ENCODE results near the gene ASIC1.
"Not testable (repeated sequence)": the region's sequence is repeated elsewhere in the genome, so short reads cannot be mapped to it uniquely, and the experiment has no call there.

The ASIC1 gene

GRCh38 chr12:50057000-50057841 lies at the start of gene ASIC1:
Gene ASIC1 (plus strand): TSS chr12:50057596. CDS start chr12:50058767, 1,171 bp downstream.
- DNase-seq (ENCODE audit: low read depth): peak; percentile 27

GRCh38 chr12:50013361-50014147 lies 43.8 kb upstream of the ASIC1 start:
- no peak for DNase-seq (ENCODE audit: low read depth)

GRCh38 chr12:50014342-50014741 lies 43.1 kb upstream of the ASIC1 start:
- DNase-seq (ENCODE audit: low read depth): no peak

DNA sequence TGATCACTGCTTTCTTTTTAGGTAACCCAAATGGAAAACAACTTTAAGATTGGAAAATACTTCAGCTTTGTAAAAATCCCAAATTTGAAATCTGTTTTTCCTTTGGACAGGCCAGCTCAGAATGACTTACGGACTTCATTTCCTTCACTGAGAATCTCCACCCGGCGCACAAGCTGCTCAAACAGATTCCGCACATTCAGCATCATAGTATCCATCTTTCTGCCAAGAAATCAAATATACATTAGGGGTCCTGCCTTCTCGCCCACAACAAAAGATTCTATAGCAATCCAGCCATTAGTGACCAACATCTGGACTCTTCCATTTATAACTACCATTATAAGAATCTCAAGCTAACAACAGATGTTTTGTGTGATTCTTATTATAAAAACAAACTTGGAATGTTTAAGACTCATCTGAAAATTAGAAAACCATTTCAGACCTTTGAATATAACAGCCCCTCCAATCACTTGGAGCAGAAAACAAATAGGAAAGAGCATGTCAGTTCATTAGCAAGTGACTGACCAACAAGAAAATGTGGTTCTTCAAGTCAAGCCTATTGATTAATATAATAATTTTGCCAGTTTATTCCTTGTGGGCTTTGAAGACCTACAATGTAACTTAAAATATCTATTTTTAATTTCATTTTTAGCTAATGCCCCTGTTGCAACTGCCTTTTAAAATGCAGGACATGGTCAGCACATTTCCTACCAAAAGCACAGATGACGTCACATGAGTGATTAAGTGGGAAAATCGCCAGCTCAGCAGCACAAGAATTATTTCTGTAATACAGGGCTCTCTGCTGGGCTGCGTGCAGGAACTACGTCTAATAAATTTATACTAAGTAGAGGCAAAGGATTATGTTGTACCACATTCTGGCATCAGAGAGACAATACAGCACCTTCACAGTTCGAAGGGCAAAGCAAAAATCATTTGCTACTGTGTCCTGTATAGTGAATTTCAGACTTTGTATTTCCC lies 40.6 kb upstream of the ASIC1 start:
- no peak for DNase-seq (ENCODE audit: low read depth)

GRCh38 chr12:50017641-50018040 lies 39.8 kb upstream of the ASIC1 start:
- DNase-seq (ENCODE audit: low read depth): no peak

- no peak for DNase-seq (ENCODE audit: low read depth)
Measured at GRCh38 chr12:50018154-50018553, 39.2 kb upstream of the ASIC1 start.

- DNase-seq (ENCODE audit: low read depth): no peak
Measured at GRCh38 chr12:50018968-50019367, 38.4 kb upstream of the ASIC1 start.

DNA sequence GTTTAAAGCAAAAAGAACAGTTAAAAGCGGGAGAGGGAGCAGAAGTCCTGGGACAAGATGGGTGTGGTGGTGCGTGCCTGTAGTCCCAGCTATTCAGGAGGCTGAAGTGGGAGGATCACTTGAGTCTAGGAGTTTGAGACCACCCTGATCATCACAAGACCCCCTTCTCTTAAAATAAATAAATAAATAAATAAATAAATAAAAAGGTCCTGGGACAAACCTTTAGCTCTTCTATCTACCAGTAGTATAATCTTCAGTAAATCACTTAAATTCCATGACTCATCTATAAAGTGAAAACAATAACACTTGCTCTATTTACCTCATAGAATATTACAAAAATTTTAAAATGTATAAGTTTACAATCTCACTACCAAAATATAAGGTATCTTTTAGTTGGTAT lies 37.9 kb upstream of the ASIC1 start:
- DNase-seq (ENCODE audit: low read depth): no peak

DNA sequence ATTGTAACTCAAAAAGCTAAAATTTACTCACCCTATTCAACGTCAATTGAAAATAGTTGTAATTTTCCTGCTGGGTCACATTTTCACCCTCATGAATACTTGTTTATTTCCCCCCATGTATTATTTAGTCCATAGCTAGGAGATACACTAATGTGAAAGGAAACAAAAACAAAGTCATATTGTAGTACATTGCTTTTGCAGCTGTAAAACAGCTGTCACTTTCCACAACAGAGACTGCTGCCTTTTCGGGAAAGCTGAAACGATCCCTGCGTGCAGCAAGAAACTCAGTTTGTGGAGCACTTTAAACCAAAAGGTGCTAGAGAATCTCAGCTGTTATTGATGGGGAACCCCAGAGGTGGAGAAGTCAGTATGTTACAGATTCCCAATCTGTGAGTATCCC lies 36.4 kb upstream of the ASIC1 start:
- DNase-seq (ENCODE audit: low read depth): no peak

DNA sequence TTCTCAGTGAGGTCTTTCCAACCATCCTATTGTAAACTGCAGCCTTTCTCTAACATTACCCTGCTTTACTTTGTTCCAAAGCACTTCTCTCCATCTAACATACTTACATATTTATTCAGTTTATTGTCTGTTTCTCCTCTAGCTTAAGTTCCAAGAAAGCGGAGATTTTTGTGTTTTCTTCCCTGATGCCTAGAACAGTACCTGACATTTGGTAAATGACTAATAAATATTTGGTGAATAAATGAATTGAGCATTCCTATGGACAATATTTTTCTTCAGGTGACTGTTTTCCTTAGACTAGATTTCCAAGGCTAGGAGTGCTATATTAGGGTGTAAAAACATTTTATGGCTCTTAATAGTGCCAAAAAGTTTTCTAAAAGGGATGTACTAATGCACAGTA lies 34.5 kb upstream of the ASIC1 start:
- DNase-seq (ENCODE audit: low read depth): no peak

DNA sequence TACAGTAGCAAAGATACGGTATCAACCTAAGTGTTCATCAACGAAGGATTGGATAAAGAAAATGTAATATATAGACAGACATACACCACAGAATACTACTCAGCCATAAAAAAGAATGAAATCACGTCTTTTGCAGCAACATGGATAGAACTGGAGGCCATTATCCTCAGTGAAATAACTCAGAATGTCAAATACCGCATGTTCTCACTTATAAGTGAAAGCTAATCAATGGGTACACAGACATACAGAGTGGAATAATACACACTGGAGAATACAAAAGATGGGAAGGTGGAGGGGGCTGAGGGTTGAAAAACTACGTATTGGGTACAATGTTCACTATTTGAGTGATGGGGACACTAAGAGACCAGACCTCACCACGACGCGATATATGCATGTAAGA lies 33.2 kb upstream of the ASIC1 start:
- DNase-seq (ENCODE audit: low read depth): no peak

DNA sequence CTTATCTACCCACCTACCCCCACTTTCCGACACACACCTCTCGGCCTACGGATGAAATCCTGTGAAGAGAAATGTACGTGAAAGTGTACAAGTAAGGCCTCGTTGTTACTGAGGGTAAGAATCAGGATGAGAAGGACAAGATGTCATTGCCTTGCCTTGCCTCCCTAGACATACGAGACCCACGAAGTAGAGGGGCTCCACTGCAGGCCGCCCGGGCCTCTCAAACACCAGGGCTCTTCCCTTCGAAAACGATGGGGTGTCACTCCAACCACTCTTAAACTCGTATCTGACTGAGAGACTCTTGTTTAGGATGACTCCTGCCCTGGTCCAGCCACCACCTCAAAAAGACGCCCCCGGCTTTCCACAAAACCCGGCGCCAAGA lies 32.6 kb upstream of the ASIC1 start:
- no peak for DNase-seq (ENCODE audit: low read depth)

- peak; percentile 90 for DNase-seq (ENCODE audit: low read depth)
Measured at GRCh38 chr12:50025187-50026059, 32.0 kb upstream of the ASIC1 start, which contains the start of gene RACGAP1. Gene RACGAP1 (minus strand): TSS chr12:50025494. CDS start chr12:50016715, 8,779 bp downstream.

GRCh38 chr12:50026691-50027090 lies 30.7 kb upstream of the ASIC1 start:
- DNase-seq (ENCODE audit: low read depth): no peak

GRCh38 chr12:50030449-50030848 lies 26.9 kb upstream of the ASIC1 start:
- DNase-seq (ENCODE audit: low read depth): not testable (repeated sequence)

DNA sequence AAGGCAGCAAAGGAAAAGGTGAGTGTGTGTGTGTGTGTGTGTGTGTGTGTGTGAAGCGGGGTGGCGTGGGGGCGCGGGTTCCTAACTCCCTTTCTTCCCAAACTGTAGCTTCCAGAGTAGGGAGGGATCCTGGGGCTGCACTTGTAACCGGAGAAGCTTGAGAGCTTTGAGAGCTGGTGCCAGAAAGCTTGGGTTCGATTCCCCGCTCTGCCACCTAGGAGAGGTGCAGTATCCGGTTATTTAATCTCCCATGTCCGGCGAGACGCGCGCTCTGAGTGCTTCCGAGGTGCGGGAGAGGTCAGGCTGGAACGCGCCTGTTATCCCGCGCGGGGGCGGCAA lies 24.9 kb upstream of the ASIC1 start:
- no peak for DNase-seq (ENCODE audit: low read depth)

DNA sequence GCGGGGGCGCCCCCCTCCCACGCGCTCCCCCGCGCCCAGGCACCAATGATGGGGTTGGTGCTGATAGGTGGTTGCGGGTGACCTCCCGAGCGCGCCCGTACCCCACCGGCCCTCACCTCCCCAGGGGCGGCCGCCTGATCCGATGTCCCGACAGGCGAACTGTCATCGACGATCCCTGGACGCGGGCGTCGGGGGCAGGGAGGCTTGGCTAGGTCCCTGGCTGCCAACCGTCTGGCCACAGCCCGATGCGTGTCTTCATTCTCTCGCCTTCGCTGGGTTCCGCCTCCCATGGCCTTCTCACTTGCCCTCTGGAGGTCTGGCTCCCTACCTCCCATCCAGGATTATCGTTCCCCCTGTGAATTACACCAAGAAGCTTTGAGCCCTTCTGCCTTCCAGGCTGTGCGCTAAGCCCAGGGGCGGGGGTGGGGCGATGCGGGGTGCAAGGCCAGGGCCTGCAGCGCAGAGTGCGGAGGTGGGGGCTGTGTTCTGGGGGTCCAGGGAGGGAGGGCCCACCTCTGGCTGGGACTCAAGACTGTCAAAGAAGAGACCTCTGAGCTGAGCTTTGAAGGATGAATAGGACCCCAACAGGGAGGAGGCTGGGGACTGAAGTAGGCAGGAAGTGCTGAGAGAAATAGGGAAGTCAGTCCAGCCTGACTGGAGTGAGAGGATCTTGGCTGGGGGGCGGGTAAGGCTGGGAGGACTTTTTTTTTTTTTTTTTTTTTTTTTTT lies 24.4 kb upstream of the ASIC1 start:
- no peak for DNase-seq (ENCODE audit: low read depth)

DNA sequence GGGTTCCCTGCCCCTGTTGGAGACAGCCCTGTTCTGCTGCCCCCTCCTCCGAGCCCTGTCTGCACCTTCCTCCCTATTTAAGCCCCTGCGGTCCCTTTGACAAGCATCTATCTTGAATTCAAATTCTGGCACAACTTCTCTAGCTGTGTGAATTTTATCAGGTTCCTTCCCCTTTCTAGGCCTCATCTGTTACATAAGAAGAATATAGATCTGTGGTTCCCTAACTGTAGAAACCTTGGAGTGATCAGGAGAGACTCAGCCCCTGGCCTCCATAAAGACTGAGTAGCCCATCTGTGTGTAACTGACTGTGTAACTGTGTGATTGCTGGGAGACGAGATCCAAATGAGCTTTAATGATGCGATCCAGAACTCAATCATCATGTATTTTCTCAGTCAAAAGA lies 19.1 kb upstream of the ASIC1 start:
- no peak for DNase-seq (ENCODE audit: low read depth)

- peak; percentile 71 for DNase-seq (ENCODE audit: low read depth)
Measured at GRCh38 chr12:50039151-50039835, 18.1 kb upstream of the ASIC1 start.

- DNase-seq (ENCODE audit: low read depth): no peak
Measured at GRCh38 chr12:50040657-50041056, 16.7 kb upstream of the ASIC1 start.
